ENCODE results near the gene ANKS1B. TPM values are rescaled to one million over a fixed set of nuclear protein-coding genes. Genes with fewer than 3 reads are reported as not detected.

ANKS1B gene
- total and polyA plus RNA-seq, 10 of the 15 experiments (the other 5 are each of a cell fraction or from before 2014, with no cell fraction given), result 0.16 to 1.3 (median 0.82) TPM; not detected in 7

GRCh38 chr12:99996095-99996494 is 11.4 kb upstream of the ANKS1B start:
- H3K36me3 ChIP-seq (ENCODE audit: control insufficient read depth in 2 of 2, insufficient read depth in 2 of 2, low read length in 1 of 2), result no peaks in the 10 kb centered on the region
- TF ChIP-seq ZSCAN29 (IDR thresholded peaks at IDR 0.05) (no peak), CBX3 (IDR thresholded peaks at IDR 0.05; ENCODE audit: borderline replicate concordance, low read depth) (no peak), SMC3 (IDR thresholded peaks at IDR 0.05; ENCODE audit: borderline replicate concordance, low read length) (no peak), CREB1 (IDR thresholded peaks at IDR 0.05; ENCODE audit: low read depth) (no peak), CEBPZ (IDR thresholded peaks at IDR 0.05; ENCODE audit: low read depth, low read length) (no peak)
- in situ Hi-C loops (cut with MboI), result no loop called here
- no TSS peak for BruUV-seq (replicated peaks)
- ATAC-seq (no peak), DNase-seq (ENCODE audit: low read depth, low spot score) (no peak), FAIRE-seq (no peak)
- H4K20me1 ChIP-seq (ENCODE audit: control insufficient read depth, insufficient read depth), result no peaks in the 10 kb centered on the region
- ChIA-PET CTCF (interaction anchor here (1.0 kb wide), 1 partner anchor 409 kb away, joined by 3 read pairs; no protein-coding TSS in a partner anchor), RAD21 (ENCODE audit: unreplicated experiment) (no interaction called here), POLR2A (no interaction called here), SMC1A (ENCODE audit: uncharacterized antibody, unreplicated experiment) (no interaction called here)
- WGBS (ENCODE audit: insufficient coverage, insufficient replicate concordance, low lambda C conversion rate, missing lambda C conversion rate), result 55% methylated on average over 6 of the region's 6 CpGs
- H3K27me3 ChIP-seq (replicated peaks in 1 of 2; ENCODE audit: control insufficient read depth in 2 of 2, insufficient read depth in 2 of 2, low read length in 1 of 2), result no peaks in the 10 kb centered on the region
- H3K4me1 ChIP-seq (ENCODE audit: control insufficient read depth, insufficient read depth, low read length), result no peaks in the 10 kb centered on the region
- no peaks in the 10 kb centered on the region for H3K9me3 ChIP-seq (replicated peaks; ENCODE audit: control insufficient read depth, insufficient read depth, low read length)
- H2AFZ ChIP-seq (ENCODE audit: control insufficient read depth, low read depth, low read length), result no peak overlapping the region
- no peak overlapping the region for H3K9ac ChIP-seq (ENCODE audit: control insufficient read depth, insufficient read depth, low read length)
- no peak overlapping the region for H3K27ac ChIP-seq (ENCODE audit: control insufficient read depth, insufficient read depth)
- H3K4me3 ChIP-seq, result no peak overlapping the region
- no peaks in the 10 kb centered on the region for H3K79me2 ChIP-seq (ENCODE audit: control insufficient read depth, insufficient read depth, low read length)
- H3K4me2 ChIP-seq (ENCODE audit: control insufficient read depth, insufficient read depth), result no peak overlapping the region
- intact Hi-C loops (cut with micrococcal nuclease; ENCODE audit: unreplicated experiment), result no loop called here
